HepG2 (cell line): Measurements from ENCODE around the gene SYT1. TPM values are rescaled to one million over a fixed set of nuclear protein-coding genes. Genes with fewer than 3 reads are reported as not detected.

Experiments used
- ATAC-seq: fragments of 200-7000 bp; cut with Tn5 transposase; 3 replicates; pipeline ENCODE4 v1.9.1; 2020; ENCODE audit warnings: mild to moderate bottlenecking, moderate library complexity
- BruUV-seq: library from RNA; stranded (reverse); fragments of 400-500 nt; replicated peaks from 2 replicates; lab custom pipeline; 2021; lab: Mats Ljungman, UMichigan
- CTCF ChIA-PET: fragments of 300-600 bp; formaldehyde crosslinking; extraction: SDS; loops from one replicate; lab custom pipeline; 2021; ENCODE audit warnings: low total read pairs, inconsistent platforms, low intra/inter-chr PET ratio; lab: Yijun Ruan, JAX
- POLR2A ChIA-PET: fragments of 350-600 bp; sonication (Branson Sonifier 250); formaldehyde crosslinking; loops from one replicate; lab custom pipeline; 2020; ENCODE audit warnings: antibody characterized with exemption, inconsistent platforms; lab: Yijun Ruan, JAX
- DNase-seq: peaks from one replicate; pipeline ENCODE4 v3.0.0-alpha.2; 2015; ENCODE audit warnings: low spot score
- FAIRE-seq: peaks from 3 replicates; lab custom pipeline; 2011; peaks lifted over from hg19 to GRCh38; lab: Jason Lieb, UNC
- H2AFZ ChIP-seq: one replicate; pipeline ENCODE4 v1.6.1; 2011; ENCODE audit warnings: low read length, inconsistent platforms
- H3K27ac ChIP-seq: fragments of 300-600 bp; 3 replicates; pipeline ENCODE4 v1.8.0; 2011; ENCODE audit warnings: mixed run types, mild to moderate bottlenecking, mixed read lengths, low read length, inconsistent platforms; ENCODE audit not compliant: insufficient read depth; ENCODE audit errors: extremely low read length
- H3K27me3 ChIP-seq, 2 experiments: fragments of 200-600 bp in 1 of 2; 2 replicates in 1 of 2; 3 replicates in 1 of 2; pipeline versions ENCODE4 v1.6.0 to v1.8.0; 2011; ENCODE audit warnings: low read length in 2 of 2, mild to moderate bottlenecking in 2 of 2, moderate library complexity in 2 of 2, inconsistent platforms in 1 of 2; ENCODE audit not compliant: insufficient read depth in 2 of 2, control insufficient read depth in 1 of 2
- H3K36me3 ChIP-seq, 2 experiments: fragments of 200-600 bp in 1 of 2; replicated peaks in 1 of 2; 2 replicates in 1 of 2; 3 replicates in 1 of 2; pipeline versions ENCODE4 v1.5.1 to v1.8.0; 2011; ENCODE audit warnings: low read length in 2 of 2, inconsistent platforms in 1 of 2; ENCODE audit not compliant: insufficient read depth in 2 of 2, control insufficient read depth in 1 of 2
- H3K4me1 ChIP-seq: 2 replicates; pipeline ENCODE4 v1.5.1; 2012; ENCODE audit warnings: low read length, inconsistent platforms; ENCODE audit not compliant: insufficient read depth
- H3K4me2 ChIP-seq: 2 replicates; pipeline ENCODE4 v1.6.0; 2011; ENCODE audit warnings: low read depth, low read length, inconsistent platforms
- H3K4me3 ChIP-seq, 3 experiments: fragments of 200-600 bp in 1 of 3; sonication (generic), shearing (Covaris generic) in 1 of 3; replicated peaks in 1 of 3; 2 replicates each; pipeline ENCODE4 v1.5.1; 2011 to 2016; ENCODE audit warnings: low read length in 3 of 3, inconsistent platforms in 2 of 3, low read depth in 2 of 3, mild to moderate bottlenecking in 2 of 3, control low read depth in 1 of 3, mixed read lengths in 1 of 3; ENCODE audit not compliant: insufficient read depth in 1 of 3
- H3K79me2 ChIP-seq: one replicate; pipeline ENCODE4 v1.6.1; 2011; ENCODE audit warnings: low read length, inconsistent platforms; ENCODE audit not compliant: insufficient read depth
- H3K9ac ChIP-seq: 2 replicates; pipeline ENCODE4 v1.6.0; 2011; ENCODE audit warnings: mild to moderate bottlenecking, low read depth, low read length, inconsistent platforms; ENCODE audit not compliant: insufficient read depth
- H3K9me3 ChIP-seq: 2 replicates; pipeline ENCODE4 v1.5.1; 2012; ENCODE audit warnings: mild to moderate bottlenecking, low read length
- H4K20me1 ChIP-seq: 2 replicates; pipeline ENCODE4 v1.6.0; 2011; ENCODE audit warnings: inconsistent platforms, mild to moderate bottlenecking, low read length, moderate library complexity; ENCODE audit not compliant: insufficient read depth
- IKZF4 ChIP-seq: sonication (generic); formaldehyde crosslinking; IDR thresholded peaks from 2 replicates; pipeline ENCODE4 v1.5.1; 2020; ENCODE audit warnings: borderline replicate concordance, mild to moderate bottlenecking, low read depth, missing genetic modification reagents; ENCODE audit errors: not compliant biosample characterization
- NR2C2 ChIP-seq: sonication (generic); formaldehyde crosslinking; IDR thresholded peaks from 2 replicates; pipeline ENCODE4 v1.4.0; 2020; ENCODE audit warnings: missing genetic modification reagents, mild to moderate bottlenecking, moderate library complexity, borderline replicate concordance
- ZFP36L1 ChIP-seq: sonication (generic); formaldehyde crosslinking; IDR thresholded peaks from 2 replicates; pipeline ENCODE4 v1.8.0; 2022; ENCODE audit warnings: mild to moderate bottlenecking, missing genetic modification reagents, moderate library complexity
- ZNF652 ChIP-seq: IDR thresholded peaks from 2 replicates; pipeline ENCODE4 v1.6.1; 2016; ENCODE audit warnings: low read depth, borderline replicate concordance
- ZSCAN9 ChIP-seq: IDR thresholded peaks from 2 replicates; pipeline ENCODE4 v1.6.1; 2016; ENCODE audit warnings: borderline replicate concordance
- WGBS: methylation state at CpG from one replicate; pipeline ENCODE4 v1.1.6; 2017; ENCODE audit warnings: low lambda C conversion rate; 5-methylcytosine and 5-hydroxymethylcytosine counted together
- in situ Hi-C: cut with HindIII; loops from 2 replicates; pipeline ENCODE4 v1.10.0; 2017; ENCODE audit warnings: low pct_unique_long_range_greater_than_20kb; ENCODE audit not compliant: extremely low pct_ligation_motif_present
- intact Hi-C: fragments of 100-400 bp; cut with micrococcal nuclease; formaldehyde crosslinking; loops from one replicate; pipeline ENCODE4 v1.10.0; 2022; ENCODE audit not compliant: unreplicated experiment
- polyA plus RNA-seq, 8 experiments: library from polyadenylated mRNA; depleted of rRNA in 3 of 8; stranded (reverse) in 7 of 8; unstranded in 1 of 8; fragments of >200 nt; fragmentation: Illumina TruSeq in 4 of 8; extraction: Trizol in 4 of 8; gene quantifications; 2 replicates each; pipeline versions ENCODE4 v1.2.1 to v1.2.3, GENCODE V29; 2011 to 2016; ENCODE audit warnings: low read depth in 4 of 8, missing spikeins in 1 of 8, mixed read lengths in 1 of 8; ENCODE audit not compliant: insufficient read depth in 1 of 8
- total RNA-seq, 5 experiments: library from RNA; depleted of rRNA; stranded (reverse); fragments of >200 nt; fragmentation: Illumina TruSeq; extraction: Trizol; gene quantifications; 2 replicates each; pipeline ENCODE4 v1.2.3, GENCODE V29; 2016; ENCODE audit warnings: low read depth in 1 of 5
- TF ChIP-seq, protein P1 (sequence below): sonication (generic); formaldehyde crosslinking; IDR thresholded peaks from 2 replicates; pipeline ENCODE4 v1.4.0; 2020; ENCODE audit warnings: missing genetic modification reagents
- TF ChIP-seq, protein P2 (sequence below): sonication (generic); formaldehyde crosslinking; IDR thresholded peaks from 2 replicates; pipeline ENCODE4 v1.4.0; 2020; ENCODE audit warnings: missing genetic modification reagents
- TF ChIP-seq, protein P3 (sequence below): sonication (generic); formaldehyde crosslinking; IDR thresholded peaks from 2 replicates; pipeline ENCODE4 v1.5.1; 2020; ENCODE audit warnings: missing genetic modification reagents, mild to moderate bottlenecking, borderline replicate concordance

The SYT1 gene
- total and polyA plus RNA-seq, 2 of the 13 experiments (the other 11 are each of a cell fraction or from before 2014, with no cell fraction given), result not detected

DNA sequence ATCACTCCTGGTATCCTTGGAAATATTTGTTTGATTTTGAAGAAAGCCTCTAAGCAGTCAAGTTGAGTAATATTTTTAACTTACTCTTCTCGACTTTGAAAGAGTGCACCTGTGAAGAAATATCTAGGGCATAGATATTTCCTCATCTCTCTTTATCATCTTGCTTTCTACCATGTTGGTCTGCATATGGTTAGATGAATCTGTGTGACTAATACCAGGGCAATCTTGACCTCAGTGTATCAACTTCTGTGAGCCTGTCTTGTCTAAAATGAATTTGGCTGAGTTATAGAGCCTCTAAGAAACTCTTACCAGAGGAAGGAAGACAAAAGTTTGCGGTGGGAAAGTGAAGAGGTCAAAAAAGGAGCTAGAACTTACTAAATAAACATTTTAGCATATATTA lies 68.4 kb downstream of the SYT1 start:
- no peaks in the 10 kb centered on the region for H3K27me3 ChIP-seq
- no peak overlapping the region for H2AFZ ChIP-seq
- H3K9me3 ChIP-seq, result no peaks in the 10 kb centered on the region
- no peak overlapping the region for H3K4me2 ChIP-seq
- in situ Hi-C loops (no loop called here), intact Hi-C loops (no loop called here)
- H4K20me1 ChIP-seq, result no peaks in the 10 kb centered on the region
- no peaks in the 10 kb centered on the region for H3K36me3 ChIP-seq
- ATAC-seq (no peak), FAIRE-seq (no peak), DNase-seq (no peak)
- H3K9ac ChIP-seq, result no peak overlapping the region
- no peak overlapping the region for H3K27ac ChIP-seq
- H3K4me3 ChIP-seq, result no peak overlapping the region
- 0% methylated on average over 2 of the region's 2 CpGs for WGBS
- TF ChIP-seq ZSCAN9 (CRISPR knock-in tag), result no peak
- CTCF ChIA-PET, result no interaction called here
- no TSS peak for BruUV-seq
- H3K4me1 ChIP-seq, result no peaks in the 10 kb centered on the region
- POLR2A ChIA-PET, result no interaction called here
- no peaks in the 10 kb centered on the region for H3K79me2 ChIP-seq

DNA sequence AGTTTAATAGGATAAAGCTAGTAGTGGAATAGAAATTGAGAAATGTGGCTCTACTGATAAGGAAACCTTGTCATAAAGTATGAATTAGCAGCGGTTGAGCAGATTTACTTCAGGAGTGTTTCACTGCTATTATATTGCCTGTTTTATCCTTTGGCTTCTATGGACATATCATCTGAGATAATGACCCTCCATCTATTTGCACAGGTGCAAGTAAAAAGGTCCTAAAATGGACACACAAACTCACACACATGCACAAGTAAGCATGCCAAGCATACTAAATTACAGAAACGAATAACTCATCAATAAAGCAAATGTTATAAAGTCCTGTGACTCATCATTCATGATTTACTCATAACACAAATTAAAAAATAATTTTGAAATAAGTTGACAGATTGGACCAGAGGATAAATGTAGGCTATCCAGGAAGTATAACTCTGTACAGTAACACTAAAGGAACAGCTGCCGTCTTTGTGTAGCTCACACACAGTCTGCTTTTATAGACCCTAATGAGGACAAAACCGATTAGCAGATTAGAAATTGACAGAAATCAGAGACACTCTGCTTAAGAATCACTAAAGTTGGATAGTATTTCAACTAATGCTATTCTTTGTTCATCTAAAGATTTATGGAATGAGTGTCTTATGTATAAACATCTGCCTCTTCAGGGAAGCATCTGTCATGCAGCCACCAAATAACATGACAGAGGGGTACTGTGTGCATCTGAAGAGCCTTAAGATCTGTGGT lies 73.9 kb downstream of the SYT1 start:
- WGBS, result 26% methylated on average over 4 of the region's 4 CpGs
- H3K9ac ChIP-seq, result no peak overlapping the region
- FAIRE-seq (no peak), ATAC-seq (no peak), DNase-seq (no peak)
- no peak overlapping the region for H3K4me3 ChIP-seq
- H4K20me1 ChIP-seq, result no peaks in the 10 kb centered on the region
- H3K4me2 ChIP-seq, result no peak overlapping the region
- intact Hi-C loops (no loop called here), in situ Hi-C loops (no loop called here)
- ChIA-PET POLR2A (no interaction called here), CTCF (no interaction called here)
- H2AFZ ChIP-seq, result no peak overlapping the region
- H3K79me2 ChIP-seq, result no peaks in the 10 kb centered on the region
- no peaks in the 10 kb centered on the region for H3K27me3 ChIP-seq
- no peaks in the 10 kb centered on the region for H3K4me1 ChIP-seq
- H3K27ac ChIP-seq, result no peak overlapping the region
- H3K9me3 ChIP-seq, result no peaks in the 10 kb centered on the region
- H3K36me3 ChIP-seq, result no peaks in the 10 kb centered on the region
- BruUV-seq, result no TSS peak
- no peak for TF ChIP-seq NR2C2 (CRISPR knock-in tag)
- TF ChIP-seq, protein P1, sequence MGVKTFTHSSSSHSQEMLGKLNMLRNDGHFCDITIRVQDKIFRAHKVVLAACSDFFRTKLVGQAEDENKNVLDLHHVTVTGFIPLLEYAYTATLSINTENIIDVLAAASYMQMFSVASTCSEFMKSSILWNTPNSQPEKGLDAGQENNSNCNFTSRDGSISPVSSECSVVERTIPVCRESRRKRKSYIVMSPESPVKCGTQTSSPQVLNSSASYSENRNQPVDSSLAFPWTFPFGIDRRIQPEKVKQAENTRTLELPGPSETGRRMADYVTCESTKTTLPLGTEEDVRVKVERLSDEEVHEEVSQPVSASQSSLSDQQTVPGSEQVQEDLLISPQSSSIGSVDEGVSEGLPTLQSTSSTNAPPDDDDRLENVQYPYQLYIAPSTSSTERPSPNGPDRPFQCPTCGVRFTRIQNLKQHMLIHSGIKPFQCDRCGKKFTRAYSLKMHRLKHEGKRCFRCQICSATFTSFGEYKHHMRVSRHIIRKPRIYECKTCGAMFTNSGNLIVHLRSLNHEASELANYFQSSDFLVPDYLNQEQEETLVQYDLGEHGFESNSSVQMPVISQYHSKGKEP (CRISPR knock-in tag), result no peak
- TF ChIP-seq, protein P2, sequence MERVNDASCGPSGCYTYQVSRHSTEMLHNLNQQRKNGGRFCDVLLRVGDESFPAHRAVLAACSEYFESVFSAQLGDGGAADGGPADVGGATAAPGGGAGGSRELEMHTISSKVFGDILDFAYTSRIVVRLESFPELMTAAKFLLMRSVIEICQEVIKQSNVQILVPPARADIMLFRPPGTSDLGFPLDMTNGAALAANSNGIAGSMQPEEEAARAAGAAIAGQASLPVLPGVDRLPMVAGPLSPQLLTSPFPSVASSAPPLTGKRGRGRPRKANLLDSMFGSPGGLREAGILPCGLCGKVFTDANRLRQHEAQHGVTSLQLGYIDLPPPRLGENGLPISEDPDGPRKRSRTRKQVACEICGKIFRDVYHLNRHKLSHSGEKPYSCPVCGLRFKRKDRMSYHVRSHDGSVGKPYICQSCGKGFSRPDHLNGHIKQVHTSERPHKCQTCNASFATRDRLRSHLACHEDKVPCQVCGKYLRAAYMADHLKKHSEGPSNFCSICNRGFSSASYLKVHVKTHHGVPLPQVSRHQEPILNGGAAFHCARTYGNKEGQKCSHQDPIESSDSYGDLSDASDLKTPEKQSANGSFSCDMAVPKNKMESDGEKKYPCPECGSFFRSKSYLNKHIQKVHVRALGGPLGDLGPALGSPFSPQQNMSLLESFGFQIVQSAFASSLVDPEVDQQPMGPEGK, result no peak
- no peak for TF ChIP-seq ZNF652 (CRISPR knock-in tag)
- no peak for TF ChIP-seq IKZF4 (CRISPR knock-in tag)
- TF ChIP-seq, protein P3, sequence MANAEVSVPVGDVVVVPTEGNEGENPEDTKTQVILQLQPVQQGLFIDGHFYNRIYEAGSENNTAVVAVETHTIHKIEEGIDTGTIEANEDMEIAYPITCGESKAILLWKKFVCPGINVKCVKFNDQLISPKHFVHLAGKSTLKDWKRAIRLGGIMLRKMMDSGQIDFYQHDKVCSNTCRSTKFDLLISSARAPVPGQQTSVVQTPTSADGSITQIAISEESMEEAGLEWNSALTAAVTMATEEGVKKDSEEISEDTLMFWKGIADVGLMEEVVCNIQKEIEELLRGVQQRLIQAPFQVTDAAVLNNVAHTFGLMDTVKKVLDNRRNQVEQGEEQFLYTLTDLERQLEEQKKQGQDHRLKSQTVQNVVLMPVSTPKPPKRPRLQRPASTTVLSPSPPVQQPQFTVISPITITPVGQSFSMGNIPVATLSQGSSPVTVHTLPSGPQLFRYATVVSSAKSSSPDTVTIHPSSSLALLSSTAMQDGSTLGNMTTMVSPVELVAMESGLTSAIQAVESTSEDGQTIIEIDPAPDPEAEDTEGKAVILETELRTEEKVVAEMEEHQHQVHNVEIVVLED, result no peak
- TF ChIP-seq ZFP36L1 (CRISPR knock-in tag), result no peak
